Heart left ventricle (tissue), 13 donors: Measurements from ENCODE around the gene BBS4.

ENCODE experiments used
- CTCF ChIP-seq, 12 donors: fragments of 200-600 bp; sonication (generic) in 4 of 12; IDR thresholded peaks; one replicate each; pipeline versions ENCODE4 v1.5.0 to v1.8.0; 2018 to 2022; ENCODE audit warnings: antibody characterized with exemption in 12 of 12, mild to moderate bottlenecking in 5 of 12
- POLR2A ChIP-seq, 2 donors: fragments of 450-650 bp; IDR thresholded peaks; one replicate each; pipeline ENCODE4 v1.6.1; 2017; ENCODE audit warnings: antibody characterized with exemption in 2 of 2, mild to moderate bottlenecking in 2 of 2, moderate library complexity in 2 of 2
- donor health status: ischemic (EF 13 %, LVEDD 7.1; RV severe dilation, severe dysfunction).
- donor health status: DM: no; HTN: yes; CAD: no.
- donor health status: DM: no; HTN: no; CAD: no.
- donor health status: ischemic (EF 25% LVEDD 6.9; RV normal size, moderate dysfunction).
- donor health status: ischemic (EF 25% LVEDD 5.7; RV mildly dilated, moderate dysfunction).
- donor health status: ischemic (EF 35%, LVEDD 5.7; RV mildly dilated, moderate dysfunction).
- donor health status: nonischemic (EF 11% LVEDD 7.7; RV severe dilation, severe dysfunction).
- donor health status: DM: yes; HTN: yes; CAD: no.
- donor health status: PGD.
- donor health status: ischemic (EF 29% LVEDD 5.4; RV normal size, mild dysfunction).
- donor health status: nonischemic (EF 23%, LVEDD 6.1; RV moderate dilation, normal function).

- TF ChIP-seq CTCF (IDR thresholded peaks at IDR 0.05) (no peak), POLR2A (IDR thresholded peaks at IDR 0.05) (no peak)
These were observed 100.8 kb downstream of the BBS4 start for GRCh38 chr15:72786676-72787345.
